HepG2 (cell line): ENCODE results near the gene KCNAB3. TPM values are rescaled to one million over a fixed set of nuclear protein-coding genes. Genes with fewer than 3 reads are reported as not detected.

Experiments used
- ATAC-seq: fragments of 200-7000 bp; cut with Tn5 transposase; 3 replicates; pipeline ENCODE4 v1.9.1; 2020; ENCODE audit warnings: mild to moderate bottlenecking, moderate library complexity
- BruUV-seq: library from RNA; stranded (reverse); fragments of 400-500 nt; replicated peaks from 2 replicates; lab custom pipeline; 2021; lab: Mats Ljungman, UMichigan
- CTCF ChIA-PET: fragments of 300-600 bp; formaldehyde crosslinking; extraction: SDS; loops from one replicate; lab custom pipeline; 2021; ENCODE audit warnings: low total read pairs, inconsistent platforms, low intra/inter-chr PET ratio; lab: Yijun Ruan, JAX
- POLR2A ChIA-PET: fragments of 350-600 bp; sonication (Branson Sonifier 250); formaldehyde crosslinking; loops from one replicate; lab custom pipeline; 2020; ENCODE audit warnings: antibody characterized with exemption, inconsistent platforms; lab: Yijun Ruan, JAX
- DNase-seq: peaks from one replicate; pipeline ENCODE4 v3.0.0-alpha.2; 2015; ENCODE audit warnings: low spot score
- FAIRE-seq: peaks from 3 replicates; lab custom pipeline; 2011; peaks lifted over from hg19 to GRCh38; lab: Jason Lieb, UNC
- H2AFZ ChIP-seq: one replicate; pipeline ENCODE4 v1.6.1; 2011; ENCODE audit warnings: low read length, inconsistent platforms
- H3K27ac ChIP-seq: fragments of 300-600 bp; 3 replicates; pipeline ENCODE4 v1.8.0; 2011; ENCODE audit warnings: mixed run types, mild to moderate bottlenecking, mixed read lengths, low read length, inconsistent platforms; ENCODE audit not compliant: insufficient read depth; ENCODE audit errors: extremely low read length
- H3K27me3 ChIP-seq, 2 experiments: fragments of 200-600 bp in 1 of 2; 2 replicates in 1 of 2; 3 replicates in 1 of 2; pipeline versions ENCODE4 v1.6.0 to v1.8.0; 2011; ENCODE audit warnings: low read length in 2 of 2, mild to moderate bottlenecking in 2 of 2, moderate library complexity in 2 of 2, inconsistent platforms in 1 of 2; ENCODE audit not compliant: insufficient read depth in 2 of 2, control insufficient read depth in 1 of 2
- H3K36me3 ChIP-seq, 2 experiments: fragments of 200-600 bp in 1 of 2; replicated peaks in 1 of 2; 2 replicates in 1 of 2; 3 replicates in 1 of 2; pipeline versions ENCODE4 v1.5.1 to v1.8.0; 2011; ENCODE audit warnings: low read length in 2 of 2, inconsistent platforms in 1 of 2; ENCODE audit not compliant: insufficient read depth in 2 of 2, control insufficient read depth in 1 of 2
- H3K4me1 ChIP-seq: 2 replicates; pipeline ENCODE4 v1.5.1; 2012; ENCODE audit warnings: low read length, inconsistent platforms; ENCODE audit not compliant: insufficient read depth
- H3K4me2 ChIP-seq: 2 replicates; pipeline ENCODE4 v1.6.0; 2011; ENCODE audit warnings: low read depth, low read length, inconsistent platforms
- H3K4me3 ChIP-seq, 3 experiments: fragments of 200-600 bp in 1 of 3; sonication (generic), shearing (Covaris generic) in 1 of 3; replicated peaks in 1 of 3; 2 replicates each; pipeline ENCODE4 v1.5.1; 2011 to 2016; ENCODE audit warnings: low read length in 3 of 3, inconsistent platforms in 2 of 3, low read depth in 2 of 3, mild to moderate bottlenecking in 2 of 3, control low read depth in 1 of 3, mixed read lengths in 1 of 3; ENCODE audit not compliant: insufficient read depth in 1 of 3
- H3K79me2 ChIP-seq: one replicate; pipeline ENCODE4 v1.6.1; 2011; ENCODE audit warnings: low read length, inconsistent platforms; ENCODE audit not compliant: insufficient read depth
- H3K9ac ChIP-seq: 2 replicates; pipeline ENCODE4 v1.6.0; 2011; ENCODE audit warnings: mild to moderate bottlenecking, low read depth, low read length, inconsistent platforms; ENCODE audit not compliant: insufficient read depth
- H3K9me3 ChIP-seq: 2 replicates; pipeline ENCODE4 v1.5.1; 2012; ENCODE audit warnings: mild to moderate bottlenecking, low read length
- H4K20me1 ChIP-seq: 2 replicates; pipeline ENCODE4 v1.6.0; 2011; ENCODE audit warnings: inconsistent platforms, mild to moderate bottlenecking, low read length, moderate library complexity; ENCODE audit not compliant: insufficient read depth
- HDAC6 ChIP-seq: fragments of 200-600 bp; sonication (generic); IDR thresholded peaks from 2 replicates; pipeline ENCODE4 v1.7.0; 2017; ENCODE audit warnings: mild to moderate bottlenecking, antibody characterized with exemption, low read length, low read depth
- IRF9 ChIP-seq: sonication (generic); formaldehyde crosslinking; IDR thresholded peaks from 2 replicates; pipeline ENCODE4 v1.8.0; 2022; ENCODE audit warnings: missing genetic modification reagents, mild to moderate bottlenecking, borderline replicate concordance
- MYPOP ChIP-seq: sonication (generic); formaldehyde crosslinking; IDR thresholded peaks from 2 replicates; pipeline ENCODE4 v1.8.1; 2023; ENCODE audit warnings: mild to moderate bottlenecking, moderate library complexity, missing genetic modification reagents
- NKX3-1 ChIP-seq: sonication (generic); formaldehyde crosslinking; IDR thresholded peaks from 2 replicates; pipeline ENCODE4 v1.5.0; 2020; ENCODE audit warnings: missing genetic modification reagents
- SALL1 ChIP-seq: sonication (generic); formaldehyde crosslinking; IDR thresholded peaks from 2 replicates; pipeline ENCODE4 v1.8.0; 2022; ENCODE audit warnings: mild to moderate bottlenecking, missing genetic modification reagents
- ZFAT ChIP-seq: sonication (generic); formaldehyde crosslinking; conservative IDR thresholded peaks from 2 replicates; pipeline ENCODE4 v1.8.1; 2023; ENCODE audit warnings: missing genetic modification reagents, inconsistent platforms
- ZNF329 ChIP-seq: sonication (generic); formaldehyde crosslinking; IDR thresholded peaks from 2 replicates; pipeline ENCODE4 v1.9.0; 2021; ENCODE audit warnings: low read depth, mild to moderate bottlenecking, missing genetic modification reagents
- ZNF549 ChIP-seq: sonication (generic); formaldehyde crosslinking; IDR thresholded peaks from 2 replicates; pipeline ENCODE4 v1.5.0; 2020; ENCODE audit warnings: missing genetic modification reagents
- ZNF562 ChIP-seq: sonication (generic); formaldehyde crosslinking; IDR thresholded peaks from 2 replicates; pipeline ENCODE4 v1.8.0; 2022; ENCODE audit warnings: missing genetic modification reagents, borderline replicate concordance
- ZNF576 ChIP-seq: sonication (generic); formaldehyde crosslinking; IDR thresholded peaks from 2 replicates; pipeline ENCODE4 v1.4.0; 2020; ENCODE audit warnings: mild to moderate bottlenecking, missing genetic modification reagents
- ZNF841 ChIP-seq: sonication (generic); formaldehyde crosslinking; IDR thresholded peaks from 2 replicates; pipeline ENCODE4 v1.8.1; 2023; ENCODE audit warnings: missing genetic modification reagents, borderline replicate concordance
- ZNF878 ChIP-seq: sonication (generic); formaldehyde crosslinking; IDR thresholded peaks from 2 replicates; pipeline ENCODE4 v1.8.1; 2023; ENCODE audit warnings: mild to moderate bottlenecking, missing genetic modification reagents, moderate library complexity
- WGBS: methylation state at CpG from one replicate; pipeline ENCODE4 v1.1.6; 2017; ENCODE audit warnings: low lambda C conversion rate; 5-methylcytosine and 5-hydroxymethylcytosine counted together
- in situ Hi-C: cut with HindIII; loops from 2 replicates; pipeline ENCODE4 v1.10.0; 2017; ENCODE audit warnings: low pct_unique_long_range_greater_than_20kb; ENCODE audit not compliant: extremely low pct_ligation_motif_present
- intact Hi-C: fragments of 100-400 bp; cut with micrococcal nuclease; formaldehyde crosslinking; loops from one replicate; pipeline ENCODE4 v1.10.0; 2022; ENCODE audit not compliant: unreplicated experiment
- polyA plus RNA-seq, 8 experiments: library from polyadenylated mRNA; depleted of rRNA in 3 of 8; stranded (reverse) in 7 of 8; unstranded in 1 of 8; fragments of >200 nt; fragmentation: Illumina TruSeq in 4 of 8; extraction: Trizol in 4 of 8; gene quantifications; 2 replicates each; pipeline versions ENCODE4 v1.2.1 to v1.2.3, GENCODE V29; 2011 to 2016; ENCODE audit warnings: low read depth in 4 of 8, missing spikeins in 1 of 8, mixed read lengths in 1 of 8; ENCODE audit not compliant: insufficient read depth in 1 of 8
- total RNA-seq, 5 experiments: library from RNA; depleted of rRNA; stranded (reverse); fragments of >200 nt; fragmentation: Illumina TruSeq; extraction: Trizol; gene quantifications; 2 replicates each; pipeline ENCODE4 v1.2.3, GENCODE V29; 2016; ENCODE audit warnings: low read depth in 1 of 5
- TF ChIP-seq, protein P1 (sequence below): sonication (generic); formaldehyde crosslinking; IDR thresholded peaks from 2 replicates; pipeline ENCODE4 v1.8.0; 2022; ENCODE audit warnings: mild to moderate bottlenecking, missing genetic modification reagents, moderate library complexity
- TF ChIP-seq, protein P2 (sequence below): sonication (generic); formaldehyde crosslinking; IDR thresholded peaks from 2 replicates; pipeline ENCODE4 v1.4.0; 2020; ENCODE audit warnings: mild to moderate bottlenecking, missing genetic modification reagents

KCNAB3 gene
- total and polyA plus RNA-seq, 2 of the 13 experiments (the other 11 are each of a cell fraction or from before 2014, with no cell fraction given) = 0.29 to 0.88 TPM

GRCh38 chr17:7880076-7880868 lies 49.4 kb downstream of the KCNAB3 start:
- peaks cover 1 to 5% of the 10 kb centered on the region in 2 experiments; a peak in 1 of 5 replicates for H3K27me3 ChIP-seq
- H3K79me2 ChIP-seq = no peaks in the 10 kb centered on the region
- 37% methylated on average over 3 of the region's 3 CpGs for WGBS
- DNase-seq (no peak), FAIRE-seq (no peak), ATAC-seq (no peak; the same call in 2 of the 3 replicates)
- H3K9ac ChIP-seq = no peak overlapping the region
- no peak overlapping the region for H2AFZ ChIP-seq
- no peak overlapping the region for H3K4me3 ChIP-seq
- peaks cover 21% of the 10 kb centered on the region for H3K4me1 ChIP-seq
- no peaks in the 10 kb centered on the region for H3K9me3 ChIP-seq
- H3K36me3 ChIP-seq = no peaks in the 10 kb centered on the region
- TF ChIP-seq ZNF878 (no peak), ZNF549 (CRISPR knock-in tag) (no peak), HDAC6 (no peak), MYPOP (no peak), ZNF841 (CRISPR knock-in tag) (no peak), NKX3-1 (no peak), ZNF329 (CRISPR knock-in tag) (no peak), SALL1 (CRISPR knock-in tag) (no peak), ZNF576 (CRISPR knock-in tag) (no peak), ZFAT (CRISPR knock-in tag) (no peak), IRF9 (CRISPR knock-in tag) (no peak), ZNF562 (no peak)
- TF ChIP-seq, protein P1, sequence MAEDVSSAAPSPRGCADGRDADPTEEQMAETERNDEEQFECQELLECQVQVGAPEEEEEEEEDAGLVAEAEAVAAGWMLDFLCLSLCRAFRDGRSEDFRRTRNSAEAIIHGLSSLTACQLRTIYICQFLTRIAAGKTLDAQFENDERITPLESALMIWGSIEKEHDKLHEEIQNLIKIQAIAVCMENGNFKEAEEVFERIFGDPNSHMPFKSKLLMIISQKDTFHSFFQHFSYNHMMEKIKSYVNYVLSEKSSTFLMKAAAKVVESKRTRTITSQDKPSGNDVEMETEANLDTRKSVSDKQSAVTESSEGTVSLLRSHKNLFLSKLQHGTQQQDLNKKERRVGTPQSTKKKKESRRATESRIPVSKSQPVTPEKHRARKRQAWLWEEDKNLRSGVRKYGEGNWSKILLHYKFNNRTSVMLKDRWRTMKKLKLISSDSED = no peak
- TF ChIP-seq, protein P2, sequence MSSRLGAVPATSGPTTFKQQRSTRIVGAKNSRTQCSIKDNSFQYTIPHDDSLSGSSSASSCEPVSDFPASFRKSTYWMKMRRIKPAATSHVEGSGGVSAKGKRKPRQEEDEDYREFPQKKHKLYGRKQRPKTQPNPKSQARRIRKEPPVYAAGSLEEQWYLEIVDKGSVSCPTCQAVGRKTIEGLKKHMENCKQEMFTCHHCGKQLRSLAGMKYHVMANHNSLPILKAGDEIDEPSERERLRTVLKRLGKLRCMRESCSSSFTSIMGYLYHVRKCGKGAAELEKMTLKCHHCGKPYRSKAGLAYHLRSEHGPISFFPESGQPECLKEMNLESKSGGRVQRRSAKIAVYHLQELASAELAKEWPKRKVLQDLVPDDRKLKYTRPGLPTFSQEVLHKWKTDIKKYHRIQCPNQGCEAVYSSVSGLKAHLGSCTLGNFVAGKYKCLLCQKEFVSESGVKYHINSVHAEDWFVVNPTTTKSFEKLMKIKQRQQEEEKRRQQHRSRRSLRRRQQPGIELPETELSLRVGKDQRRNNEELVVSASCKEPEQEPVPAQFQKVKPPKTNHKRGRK (CRISPR knock-in tag) = no peak
- H4K20me1 ChIP-seq = no peaks in the 10 kb centered on the region
- intact Hi-C loops = no loop called here
- no TSS peak for BruUV-seq
- H3K27ac ChIP-seq = no peak overlapping the region
- in situ Hi-C loops = no loop called here
- POLR2A ChIA-PET = no interaction called here
- CTCF ChIA-PET = no interaction called here
- H3K4me2 ChIP-seq = no peak overlapping the region
